Prostate gland (tissue), 2 donors: ENCODE measurements around the gene TFB2M. TPM values are rescaled to one million over a fixed set of nuclear protein-coding genes. Genes with fewer than 3 reads are reported as not detected.

Experiments
- DNase-seq: peaks from one replicate; pipeline ENCODE4 v3.0.0-alpha.2; 2019; ENCODE audit warnings: low spot score
- H3K27ac ChIP-seq, 2 donors: fragments of 200-600 bp; sonication (generic); 2 replicates each; pipeline ENCODE4 v1.5.1; 2017 to 2019
- H3K27me3 ChIP-seq: fragments of 200-600 bp; sonication (generic); replicated peaks from 2 replicates; pipeline ENCODE4 v1.5.1; 2019; ENCODE audit not compliant: insufficient read depth
- H3K36me3 ChIP-seq, 2 donors: fragments of 200-600 bp; sonication (generic); 1 replicate in 1 of 2; 2 replicates in 1 of 2; pipeline versions ENCODE4 v1.5.1 to v1.8.1; 2017 to 2019
- H3K4me1 ChIP-seq: fragments of 200-600 bp; sonication (generic); replicated peaks from 2 replicates; pipeline ENCODE4 v1.5.1; 2019
- H3K4me3 ChIP-seq, 2 donors: fragments of 200-600 bp; sonication (generic); 2 replicates each; pipeline ENCODE4 v1.5.1; 2017 to 2019
- H3K9me3 ChIP-seq: fragments of 200-600 bp; sonication (generic); 2 replicates; pipeline ENCODE4 v1.5.1; 2017
- POLR2A ChIP-seq: fragments of 450-650 bp; IDR thresholded peaks from one replicate; pipeline ENCODE4 v1.6.1; 2016; ENCODE audit warnings: antibody characterized with exemption, mild to moderate bottlenecking
- POLR2AphosphoS5 ChIP-seq: sonication (generic); formaldehyde crosslinking; IDR thresholded peaks from one replicate; pipeline ENCODE4 v1.6.1; 2017; ENCODE audit warnings: antibody characterized with exemption
- WGBS: methylation state at CpG from one replicate; pipeline ENCODE4 v1.1.5; 2018; 5-methylcytosine and 5-hydroxymethylcytosine counted together
- intact Hi-C: fragments of 100-400 bp; cut with DNase I; formaldehyde crosslinking; loops from one replicate; pipeline ENCODE4 v1.14.2; 2022
- total RNA-seq, 2 donors: library from RNA; depleted of rRNA; stranded (reverse); fragments of >200 nt; gene quantifications; one replicate each; pipeline ENCODE4 v1.1.0, GENCODE V29; 2016
- TF ChIP-seq, protein P1 (sequence below), 4 experiments: fragments of 200-600 bp in 2 of 4; fragments of 450-650 bp in 2 of 4; sonication (generic) in 2 of 4; IDR thresholded peaks; 1 replicate in 3 of 4; 2 replicates in 1 of 4; pipeline ENCODE4 v1.5.1; 2016 to 2019; ENCODE audit warnings: antibody characterized with exemption in 4 of 4, mild to moderate bottlenecking in 2 of 4, moderate library complexity in 2 of 4

Gene TFB2M
- total RNA-seq, 2 donors from 2014 or later = 10.3 to 15.1 TPM

DNA sequence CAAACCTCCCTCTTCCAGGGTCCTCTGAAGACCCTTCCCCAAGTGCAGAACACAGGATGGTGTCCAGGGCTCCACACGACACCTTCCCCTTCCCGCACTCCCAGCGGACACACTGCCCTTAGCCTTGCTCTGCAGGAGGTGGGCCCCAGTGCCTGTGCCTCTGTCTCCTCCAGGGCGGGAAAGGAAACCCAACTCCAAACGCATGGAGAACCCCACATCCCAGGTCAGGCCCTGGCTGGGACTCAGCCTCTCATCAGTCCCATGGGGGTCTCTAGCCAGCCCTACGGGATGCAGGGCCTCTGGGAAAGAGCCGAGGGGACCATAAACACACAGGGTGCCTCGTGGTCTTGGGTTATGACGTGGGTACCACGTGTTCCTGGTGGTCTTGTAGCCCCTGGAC is 53.4 kb downstream of the TFB2M start:
- TF ChIP-seq, protein P1, sequence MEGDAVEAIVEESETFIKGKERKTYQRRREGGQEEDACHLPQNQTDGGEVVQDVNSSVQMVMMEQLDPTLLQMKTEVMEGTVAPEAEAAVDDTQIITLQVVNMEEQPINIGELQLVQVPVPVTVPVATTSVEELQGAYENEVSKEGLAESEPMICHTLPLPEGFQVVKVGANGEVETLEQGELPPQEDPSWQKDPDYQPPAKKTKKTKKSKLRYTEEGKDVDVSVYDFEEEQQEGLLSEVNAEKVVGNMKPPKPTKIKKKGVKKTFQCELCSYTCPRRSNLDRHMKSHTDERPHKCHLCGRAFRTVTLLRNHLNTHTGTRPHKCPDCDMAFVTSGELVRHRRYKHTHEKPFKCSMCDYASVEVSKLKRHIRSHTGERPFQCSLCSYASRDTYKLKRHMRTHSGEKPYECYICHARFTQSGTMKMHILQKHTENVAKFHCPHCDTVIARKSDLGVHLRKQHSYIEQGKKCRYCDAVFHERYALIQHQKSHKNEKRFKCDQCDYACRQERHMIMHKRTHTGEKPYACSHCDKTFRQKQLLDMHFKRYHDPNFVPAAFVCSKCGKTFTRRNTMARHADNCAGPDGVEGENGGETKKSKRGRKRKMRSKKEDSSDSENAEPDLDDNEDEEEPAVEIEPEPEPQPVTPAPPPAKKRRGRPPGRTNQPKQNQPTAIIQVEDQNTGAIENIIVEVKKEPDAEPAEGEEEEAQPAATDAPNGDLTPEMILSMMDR (IDR thresholded peaks at IDR 0.05) = no peak
- TF ChIP-seq POLR2AphosphoS5 = no peak
- TF ChIP-seq POLR2A = no peak
- intact Hi-C loops = no loop called here
- WGBS = 94% methylated on average over 10 of the region's 10 CpGs
- Histone ChIP-seq H3K4me3 (no peak overlapping the region), H3K27me3 (no peaks in the 10 kb centered on the region), H3K27ac (no peak overlapping the region), H3K4me1 (no peaks in the 10 kb centered on the region), H3K9me3 (no peaks in the 10 kb centered on the region), H3K36me3 (no peaks in the 10 kb centered on the region)
- DNase-seq = no peak

DNA sequence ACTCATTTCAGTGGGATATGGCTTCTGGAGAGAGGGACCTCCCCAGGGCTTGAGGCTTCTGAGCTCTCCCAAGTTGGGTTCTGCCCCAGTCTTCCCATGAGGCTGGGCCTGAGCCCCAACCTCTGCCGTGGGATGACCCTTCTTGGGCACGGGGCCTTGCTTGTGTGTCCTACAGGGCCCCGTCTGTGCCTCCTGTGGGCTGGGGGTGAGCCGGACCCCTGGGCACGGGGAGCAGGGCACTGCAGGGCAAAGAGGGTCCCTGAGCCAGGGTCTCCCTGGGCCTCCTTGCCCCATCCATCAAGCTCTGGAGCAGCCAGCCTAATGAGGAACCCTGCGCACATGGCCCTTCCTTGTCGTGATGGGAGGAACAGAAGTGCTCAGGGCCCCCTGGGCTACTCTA is 53.8 kb downstream of the TFB2M start:
- 92% methylated on average over 7 of the region's 7 CpGs for WGBS
- no peak for TF ChIP-seq POLR2A
- no peak for TF ChIP-seq POLR2AphosphoS5
- TF ChIP-seq, protein P1 (IDR thresholded peaks at IDR 0.05) = no peak
- H3K9me3 ChIP-seq = no peaks in the 10 kb centered on the region
- H3K27ac ChIP-seq = no peak overlapping the region
- intact Hi-C loops = no loop called here
- DNase-seq = no peak
- no peaks in the 10 kb centered on the region for H3K4me1 ChIP-seq
- H3K4me3 ChIP-seq = no peak overlapping the region
- H3K36me3 ChIP-seq = no peaks in the 10 kb centered on the region
- no peaks in the 10 kb centered on the region for H3K27me3 ChIP-seq

DNA sequence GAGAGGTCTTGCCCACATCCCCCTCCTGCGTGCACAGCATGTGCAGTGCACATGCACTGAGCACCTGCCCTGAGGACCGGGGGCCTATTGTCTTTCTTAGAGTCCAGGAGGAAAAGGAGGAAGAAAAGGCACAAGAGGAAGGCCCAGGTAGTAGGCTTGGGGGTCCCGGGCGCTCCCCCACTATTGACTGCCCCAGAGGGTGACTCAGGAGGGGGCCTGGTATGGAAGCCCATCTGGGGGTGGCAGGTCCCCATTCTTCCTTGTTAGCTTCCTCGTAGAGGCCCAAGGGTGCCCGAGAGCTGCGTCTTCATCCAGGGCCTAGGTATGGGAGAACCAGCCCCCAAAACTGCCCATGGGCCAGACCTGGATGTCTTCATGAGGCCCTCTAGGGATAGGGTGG is 54.9 kb downstream of the TFB2M start:
- H3K27ac ChIP-seq = no peak overlapping the region
- H3K4me3 ChIP-seq = no peak overlapping the region
- over 99% methylated on average over 7 of the region's 7 CpGs for WGBS
- H3K9me3 ChIP-seq = no peaks in the 10 kb centered on the region
- H3K4me1 ChIP-seq = no peaks in the 10 kb centered on the region
- H3K27me3 ChIP-seq = no peaks in the 10 kb centered on the region
- DNase-seq = no peak
- no peak for TF ChIP-seq POLR2AphosphoS5
- TF ChIP-seq POLR2A = no peak
- TF ChIP-seq, protein P1 (IDR thresholded peaks at IDR 0.05) = no peak
- intact Hi-C loops = no loop called here
- no peaks in the 10 kb centered on the region for H3K36me3 ChIP-seq

DNA sequence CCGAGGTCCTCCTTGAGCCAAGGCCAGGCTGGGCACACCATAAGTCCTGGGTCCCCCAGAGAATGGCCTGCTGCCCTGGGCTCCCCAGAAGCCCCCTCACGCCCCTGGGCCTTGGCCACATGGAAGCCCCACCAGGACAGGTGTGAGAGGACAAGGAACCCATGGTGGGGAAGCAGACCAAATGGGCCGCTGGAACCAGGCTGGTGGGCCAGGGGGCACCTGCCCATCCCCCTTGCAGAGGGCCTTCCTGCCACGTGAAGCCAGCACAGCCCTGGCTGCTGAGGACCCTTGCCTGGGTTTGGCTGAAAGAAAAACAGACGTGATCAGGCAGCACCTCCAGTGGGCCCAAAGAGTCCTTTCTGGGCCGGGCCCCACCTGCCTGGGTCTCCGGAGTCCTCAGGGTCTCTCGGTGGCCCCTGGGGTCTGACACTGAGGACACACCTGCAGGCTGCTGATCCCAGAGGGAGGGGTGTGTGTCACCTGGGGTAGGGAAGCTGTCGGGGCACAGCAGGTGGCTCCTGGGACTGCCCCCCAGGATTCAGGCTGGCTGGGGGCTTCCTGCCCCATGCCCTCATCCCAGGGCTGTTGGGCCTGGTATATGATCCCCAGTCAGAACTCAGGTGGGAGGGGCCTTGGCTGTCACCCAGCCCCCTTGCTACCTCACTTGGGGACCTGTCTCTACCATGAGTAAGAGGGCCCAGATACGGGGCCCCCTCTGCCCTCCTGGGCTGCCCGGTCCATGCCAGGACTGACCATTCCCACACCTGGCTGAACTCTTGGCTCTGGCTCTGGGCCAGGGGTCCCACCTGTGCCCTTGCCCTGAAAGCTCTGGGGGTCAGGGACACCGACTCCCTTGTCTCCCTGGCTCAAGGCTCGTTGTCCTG is 55.7 kb downstream of the TFB2M start:
- no peak for DNase-seq
- no peak overlapping the region for H3K4me3 ChIP-seq
- H3K27ac ChIP-seq = no peak overlapping the region
- H3K27me3 ChIP-seq = no peaks in the 10 kb centered on the region
- TF ChIP-seq POLR2A (no peak), POLR2AphosphoS5 (no peak)
- TF ChIP-seq, protein P1 (IDR thresholded peaks at IDR 0.05) = no peak
- intact Hi-C loops = no loop called here
- WGBS = 87% methylated on average over 13 of the region's 13 CpGs
- no peaks in the 10 kb centered on the region for H3K9me3 ChIP-seq
- no peaks in the 10 kb centered on the region for H3K4me1 ChIP-seq
- no peaks in the 10 kb centered on the region for H3K36me3 ChIP-seq
